HG03442 (cell line): Measurements from ENCODE around the gene DLK1.

Experiments used
- ATAC-seq: cut with Tn5 transposase; IDR thresholded peaks from one replicate; pipeline ENCODE4 v1.9.1; 2021; ENCODE audit warnings: mild to moderate bottlenecking, moderate library complexity; ENCODE audit not compliant: unreplicated experiment

DLK1 gene

DNA sequence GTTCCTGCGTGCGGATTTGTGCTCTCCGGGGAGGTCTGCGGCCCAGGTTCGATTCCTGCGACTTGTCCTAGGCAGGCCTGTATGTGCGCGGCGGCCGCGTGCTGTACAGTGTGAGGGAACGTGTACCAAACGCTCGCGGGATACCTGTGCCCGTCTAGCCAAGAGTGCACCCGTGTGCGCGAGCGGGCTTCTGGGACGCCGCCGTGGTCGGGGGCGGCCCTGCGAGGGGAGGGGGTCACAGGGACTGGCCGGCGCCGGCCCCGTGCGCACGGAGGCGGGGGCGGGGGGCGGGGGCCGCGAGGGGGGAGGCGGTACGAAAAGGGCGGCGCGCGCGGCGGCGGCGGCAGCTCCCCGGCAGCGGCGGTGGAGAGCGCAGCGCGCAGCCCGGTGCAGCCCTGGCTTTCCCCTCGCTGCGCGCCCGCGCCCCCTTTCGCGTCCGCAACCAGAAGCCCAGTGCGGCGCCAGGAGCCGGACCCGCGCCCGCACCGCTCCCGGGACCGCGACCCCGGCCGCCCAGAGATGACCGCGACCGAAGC, at the start of gene DLK1:
TSS of gene DLK1 (plus strand) at position 343 of the 536 bp plus-strand sequence. CDS start at position 520, 177 bp downstream.
- ATAC-seq: no peak

DNA sequence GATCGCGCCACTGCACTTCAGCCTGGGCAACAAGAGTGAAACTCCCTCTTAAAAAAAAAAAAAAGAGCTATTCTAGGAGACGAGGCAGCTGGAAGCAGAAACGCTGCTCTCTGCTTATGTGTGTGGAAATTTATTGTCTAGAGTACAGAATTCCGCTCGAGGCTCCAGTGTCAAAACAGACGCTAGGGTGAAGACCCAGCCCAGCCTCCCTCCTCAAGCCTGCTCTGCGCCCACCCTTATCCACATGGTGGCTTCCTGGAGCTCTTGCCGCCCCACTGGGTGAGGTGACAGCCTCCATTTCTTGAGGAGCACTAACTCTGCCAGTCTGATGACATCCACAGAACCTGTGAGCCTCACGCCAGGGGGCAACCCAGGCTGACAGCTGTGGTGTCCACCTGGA, 49.5 kb upstream of the DLK1 start:
- no peak for ATAC-seq

DNA sequence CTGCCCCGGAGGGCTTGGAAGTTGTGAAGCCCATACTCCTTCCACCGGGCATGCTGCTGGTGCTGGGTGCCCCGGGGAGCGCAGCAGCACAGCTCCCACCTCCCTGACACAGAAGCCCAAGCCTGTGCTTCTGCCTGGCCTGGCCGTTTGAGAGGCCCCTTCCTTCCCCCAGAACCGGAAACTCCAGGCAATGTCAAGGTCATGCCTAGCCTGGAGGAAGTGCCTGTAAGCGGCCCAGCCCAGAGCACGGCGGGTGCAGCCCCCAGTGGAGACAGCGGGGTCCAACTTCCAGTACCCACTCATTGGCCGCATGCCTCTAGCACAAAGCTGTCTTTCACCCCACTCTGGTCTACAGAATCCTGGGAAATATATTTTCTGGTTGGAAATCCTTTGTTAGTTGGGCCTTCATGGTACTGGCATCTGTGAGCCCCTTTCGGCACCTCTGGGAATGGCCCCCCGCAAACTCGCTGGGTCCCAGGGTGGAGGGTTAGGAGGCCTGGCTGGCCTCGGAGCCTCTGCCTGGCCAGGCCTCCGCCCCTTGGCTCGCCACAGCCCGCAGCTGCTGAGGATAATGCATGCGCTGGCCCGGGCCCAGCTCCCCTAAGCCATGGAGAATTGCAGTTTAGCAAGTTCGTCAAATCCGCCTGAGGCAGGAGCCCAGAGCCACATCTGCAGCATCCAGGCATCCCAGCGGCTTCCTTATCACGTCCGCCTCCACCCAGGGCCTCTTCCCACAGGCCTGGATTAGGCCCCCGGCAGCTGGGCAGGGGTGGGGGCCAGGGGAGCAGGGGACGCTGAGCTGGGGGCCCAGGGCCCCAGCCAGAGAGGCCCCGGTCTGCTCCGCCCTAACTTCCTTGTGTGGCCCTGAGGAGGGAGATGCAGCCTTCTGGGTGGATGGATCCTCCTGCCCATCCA, 48.9 kb upstream of the DLK1 start:
- ATAC-seq: no peak

DNA sequence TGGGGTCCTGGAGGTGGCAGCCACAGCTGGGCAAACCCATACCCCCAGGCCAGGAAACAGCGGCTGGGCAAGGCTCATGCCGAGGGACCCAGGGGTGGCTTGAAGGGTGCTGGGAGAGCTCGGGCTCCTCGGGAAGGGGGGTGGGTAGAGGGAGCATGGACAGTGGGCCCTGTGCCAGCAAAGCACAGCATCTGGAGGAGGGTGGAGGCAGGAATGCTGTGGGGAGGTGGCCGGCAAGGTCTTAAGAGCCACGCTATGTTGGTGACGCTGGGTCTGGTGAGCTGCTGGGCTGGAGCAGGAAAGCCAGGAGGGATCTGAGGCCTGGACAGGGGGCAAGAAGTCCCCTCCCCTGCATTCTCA, 48.2 kb upstream of the DLK1 start:
- ATAC-seq: no peak

DNA sequence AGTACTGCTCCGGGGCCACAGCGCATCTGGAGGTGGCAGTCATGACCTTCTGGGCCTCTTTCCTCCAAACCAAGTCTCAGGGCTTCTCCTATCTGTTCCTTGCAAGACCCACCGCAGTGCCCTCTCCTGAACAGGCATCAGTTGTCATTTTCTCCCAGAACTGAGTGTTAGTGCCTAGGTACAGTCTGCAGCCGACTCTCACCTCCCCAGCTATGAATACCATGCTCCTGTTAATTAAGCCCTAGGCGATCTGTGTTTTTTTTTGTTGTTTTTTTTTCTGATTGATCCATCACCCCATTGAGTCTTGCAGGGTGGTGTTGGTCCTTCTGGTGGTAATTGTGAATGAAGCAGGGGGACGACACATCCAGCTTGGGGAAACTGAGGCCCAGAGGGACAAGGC, 47.5 kb upstream of the DLK1 start:
- no peak for ATAC-seq

DNA sequence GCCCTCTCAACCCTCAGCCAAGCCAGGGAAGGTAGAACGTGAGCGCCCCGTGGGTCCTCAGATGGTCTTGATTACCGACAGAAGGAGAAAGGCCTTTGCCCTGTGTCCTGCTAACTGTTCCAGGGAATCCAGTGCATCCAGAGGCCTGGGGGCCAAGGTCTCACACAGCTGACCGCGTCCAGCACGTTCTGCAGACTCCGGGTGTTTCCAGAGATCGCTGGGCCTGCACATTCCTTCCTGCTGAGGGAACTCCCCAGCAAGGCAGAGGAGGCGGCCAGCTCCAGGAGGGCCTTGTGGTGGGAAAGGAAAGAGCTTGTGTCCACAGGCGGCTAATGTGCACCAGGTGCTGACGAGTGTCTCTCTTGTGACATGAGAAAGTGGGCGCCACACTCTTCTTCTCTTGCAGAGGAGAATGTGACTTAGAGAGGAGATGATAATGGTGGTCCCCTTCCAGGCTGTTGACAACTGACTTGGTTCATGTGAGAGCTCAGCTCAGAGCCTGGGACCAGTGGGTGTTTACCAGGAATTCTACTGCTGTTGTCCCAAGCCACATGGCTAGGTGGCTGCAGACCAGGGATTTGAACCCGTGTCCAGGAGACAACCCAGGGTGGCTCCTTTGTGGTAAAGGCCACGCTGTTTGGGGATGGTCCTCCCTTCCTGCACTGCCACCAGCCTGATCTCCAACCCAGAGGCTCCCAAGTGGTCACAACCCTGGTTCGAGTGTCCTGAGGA, 46.8 kb upstream of the DLK1 start:
- ATAC-seq: no peak

DNA sequence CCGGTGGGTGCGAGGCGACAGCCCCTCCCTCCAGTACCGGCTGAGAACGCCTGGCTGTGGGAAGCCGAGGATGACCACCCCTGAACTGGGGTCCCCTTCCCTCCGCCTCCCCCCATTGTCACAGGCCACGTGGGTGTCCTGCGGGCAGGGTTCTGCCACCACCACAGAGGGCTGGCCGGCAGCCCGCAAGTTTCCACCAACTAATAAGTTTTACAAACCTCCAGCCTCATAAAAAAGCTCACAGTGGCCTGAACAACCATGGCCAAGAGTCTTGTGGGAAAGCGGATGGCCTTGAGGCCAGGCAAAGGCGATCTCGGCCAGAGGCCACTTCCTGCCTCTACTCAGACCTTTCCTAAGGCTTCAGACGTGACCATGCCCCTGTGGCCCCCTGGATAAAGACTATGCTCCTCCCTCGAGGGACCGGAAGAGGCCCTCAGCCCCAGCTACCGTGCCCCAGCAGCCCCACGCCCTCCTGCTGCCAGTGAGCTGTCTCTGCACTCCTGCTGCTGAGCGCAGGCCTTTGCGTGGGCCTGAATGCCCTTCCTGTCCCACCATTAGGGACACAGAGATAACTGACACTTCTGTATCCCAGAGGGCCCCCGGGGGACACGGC, 46.1 kb upstream of the DLK1 start:
- no peak for ATAC-seq

DNA sequence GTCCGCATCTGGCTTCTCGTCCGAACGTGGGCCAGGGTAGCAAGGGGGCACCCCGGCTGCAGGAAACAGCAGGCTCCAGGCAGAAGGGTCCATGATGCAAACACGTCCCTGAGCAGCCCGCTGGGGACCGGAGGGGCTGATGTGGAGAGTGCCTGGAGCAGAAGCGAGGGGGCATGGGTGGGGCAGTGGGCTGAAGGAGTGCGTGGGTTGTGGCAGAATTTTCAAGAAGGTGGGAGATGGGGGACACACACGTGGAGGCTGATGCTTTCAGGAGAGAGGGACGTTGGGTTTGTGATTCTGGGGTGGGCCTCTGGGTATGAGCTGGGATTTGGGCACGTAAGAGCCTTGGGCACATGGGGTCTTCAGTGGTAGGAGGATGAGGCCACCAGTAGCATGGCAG, 45.6 kb upstream of the DLK1 start:
- no peak for ATAC-seq

DNA sequence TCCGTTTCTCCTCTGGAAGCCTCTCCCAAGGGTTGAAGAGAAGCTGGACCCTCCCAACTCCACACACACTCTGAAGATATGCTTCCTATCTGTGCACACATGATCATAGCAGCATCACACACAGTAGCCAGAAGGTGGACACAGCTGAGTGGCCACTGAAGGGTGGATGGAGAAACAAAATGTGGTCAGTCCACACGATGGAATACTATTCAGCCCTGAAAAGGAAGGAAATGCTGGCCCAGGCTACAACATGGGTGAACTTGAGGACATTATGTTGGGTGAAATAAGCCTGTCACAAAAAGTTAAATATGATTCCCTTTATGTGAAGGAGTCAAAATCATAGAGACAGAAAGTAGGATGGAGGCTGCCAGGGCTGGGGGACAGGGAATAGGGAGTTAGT, 43.9 kb upstream of the DLK1 start:
- no peak for ATAC-seq

DNA sequence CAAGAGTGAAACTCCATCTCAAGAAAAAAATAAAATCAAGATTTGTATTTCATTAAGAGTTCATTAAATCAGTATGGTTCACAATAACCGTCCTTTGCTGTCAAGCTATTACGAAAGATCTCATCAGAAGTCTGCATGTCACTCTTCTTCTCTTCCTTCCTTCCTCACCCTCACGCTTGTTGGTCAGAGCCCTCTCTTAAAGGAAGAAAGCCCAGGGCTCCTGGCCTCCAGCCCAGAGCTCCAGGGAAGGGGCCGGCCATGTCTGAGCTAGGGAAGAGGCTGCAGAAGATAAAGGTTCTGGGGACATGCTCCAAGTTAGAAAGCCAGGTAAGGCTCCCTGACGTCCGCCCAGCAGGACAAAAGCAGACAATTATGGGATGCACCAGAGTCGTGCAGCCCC, 43.1 kb upstream of the DLK1 start:
- no peak for ATAC-seq

DNA sequence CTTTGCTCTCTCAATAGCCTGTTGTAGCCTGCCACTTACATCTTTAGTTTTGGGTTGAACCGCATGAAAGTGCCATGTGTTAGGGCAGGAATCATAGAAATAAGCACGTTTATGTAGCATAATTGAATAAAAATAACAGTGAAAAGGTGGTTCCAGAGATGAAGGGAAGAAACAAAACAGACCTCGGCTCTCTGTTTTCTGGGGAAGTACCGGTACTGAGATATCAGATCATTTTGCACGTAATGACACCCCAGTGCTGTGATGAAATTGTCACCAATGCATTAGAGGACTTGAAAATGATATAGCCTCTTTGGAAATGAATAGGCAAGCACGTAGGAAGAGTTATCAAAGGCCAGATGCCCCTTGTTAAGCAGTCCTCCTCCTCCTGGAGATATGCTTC, 42.5 kb upstream of the DLK1 start:
- no peak for ATAC-seq

DNA sequence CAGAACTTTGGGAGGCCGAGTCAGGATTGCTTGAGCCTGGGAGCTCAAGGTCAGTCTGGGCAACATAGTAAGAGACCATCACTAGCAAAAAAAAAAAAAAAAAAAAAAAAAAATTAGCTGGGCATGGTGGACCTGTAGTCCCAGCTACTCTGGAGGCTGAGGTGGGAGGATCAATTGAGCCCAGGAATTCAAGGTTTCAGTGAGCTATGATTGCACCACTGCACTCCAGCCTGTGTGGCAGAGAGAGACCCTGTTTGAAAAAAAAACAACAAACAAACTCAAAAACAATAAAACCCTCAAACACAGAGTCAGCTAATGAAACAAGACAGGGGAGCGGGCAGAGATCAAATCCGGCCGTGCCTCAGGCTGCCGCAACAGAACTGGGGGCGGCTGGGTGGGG, 41.7 kb upstream of the DLK1 start:
- no peak for ATAC-seq

DNA sequence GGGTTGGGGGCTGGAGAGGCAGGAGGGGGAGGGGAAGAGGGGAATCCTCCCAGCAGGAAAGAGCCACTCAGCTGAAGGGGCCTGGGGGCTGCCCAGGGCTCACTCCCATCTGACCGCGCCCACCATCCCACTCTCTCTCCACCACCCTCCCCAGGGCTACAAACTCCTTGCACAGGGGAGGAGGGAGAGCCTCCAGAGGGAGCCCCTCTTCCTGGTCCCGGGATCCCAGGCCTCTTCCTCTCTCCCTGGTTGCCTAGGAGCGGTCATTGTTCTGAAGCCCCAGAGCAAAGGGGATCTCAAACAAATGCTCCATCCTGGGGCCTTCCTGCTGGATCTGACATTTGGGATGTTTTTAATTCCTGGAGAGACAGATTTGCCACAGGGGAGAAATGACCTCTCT, 39.8 kb upstream of the DLK1 start:
- ATAC-seq: no peak

DNA sequence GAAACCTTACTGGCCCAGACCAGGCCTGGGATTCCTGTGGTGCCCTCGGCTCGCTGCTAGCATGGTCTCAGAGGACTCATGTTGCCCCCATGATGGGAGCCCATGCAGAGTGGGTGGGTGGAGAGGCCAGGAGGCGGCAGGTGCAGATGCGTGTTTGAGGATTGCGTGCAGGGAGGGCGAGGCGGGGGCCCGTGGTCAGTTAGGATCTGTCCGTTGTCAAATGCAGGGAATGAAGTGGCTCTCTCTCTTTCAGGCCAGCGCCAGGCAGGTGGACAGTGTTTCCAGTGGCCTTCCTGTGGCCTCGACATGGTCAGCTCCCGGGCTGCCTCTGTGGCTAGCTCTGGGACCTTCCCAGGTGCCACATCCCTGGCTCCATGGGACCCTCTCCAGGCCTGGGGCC, 39.3 kb upstream of the DLK1 start:
- no peak for ATAC-seq

DNA sequence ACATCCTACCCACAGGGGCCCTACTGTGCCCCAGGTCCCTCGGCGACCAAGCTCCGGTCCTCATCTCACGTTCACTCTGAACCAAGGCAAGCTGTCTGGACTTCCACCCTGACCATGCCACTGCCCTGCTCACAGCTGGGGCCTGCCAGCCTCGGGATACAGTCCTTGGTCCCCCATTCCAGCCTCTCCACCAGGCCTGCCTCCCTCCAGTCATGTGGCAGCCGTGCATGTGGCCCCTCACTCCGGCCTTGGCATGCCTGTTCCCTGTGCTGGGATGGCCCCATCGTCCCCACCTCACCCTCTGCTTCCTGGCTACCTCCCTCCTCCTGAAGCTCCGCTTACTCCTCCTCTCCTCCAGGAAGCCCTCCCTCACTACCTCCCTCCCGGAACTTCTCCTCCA, 38.6 kb upstream of the DLK1 start:
- ATAC-seq: no peak

DNA sequence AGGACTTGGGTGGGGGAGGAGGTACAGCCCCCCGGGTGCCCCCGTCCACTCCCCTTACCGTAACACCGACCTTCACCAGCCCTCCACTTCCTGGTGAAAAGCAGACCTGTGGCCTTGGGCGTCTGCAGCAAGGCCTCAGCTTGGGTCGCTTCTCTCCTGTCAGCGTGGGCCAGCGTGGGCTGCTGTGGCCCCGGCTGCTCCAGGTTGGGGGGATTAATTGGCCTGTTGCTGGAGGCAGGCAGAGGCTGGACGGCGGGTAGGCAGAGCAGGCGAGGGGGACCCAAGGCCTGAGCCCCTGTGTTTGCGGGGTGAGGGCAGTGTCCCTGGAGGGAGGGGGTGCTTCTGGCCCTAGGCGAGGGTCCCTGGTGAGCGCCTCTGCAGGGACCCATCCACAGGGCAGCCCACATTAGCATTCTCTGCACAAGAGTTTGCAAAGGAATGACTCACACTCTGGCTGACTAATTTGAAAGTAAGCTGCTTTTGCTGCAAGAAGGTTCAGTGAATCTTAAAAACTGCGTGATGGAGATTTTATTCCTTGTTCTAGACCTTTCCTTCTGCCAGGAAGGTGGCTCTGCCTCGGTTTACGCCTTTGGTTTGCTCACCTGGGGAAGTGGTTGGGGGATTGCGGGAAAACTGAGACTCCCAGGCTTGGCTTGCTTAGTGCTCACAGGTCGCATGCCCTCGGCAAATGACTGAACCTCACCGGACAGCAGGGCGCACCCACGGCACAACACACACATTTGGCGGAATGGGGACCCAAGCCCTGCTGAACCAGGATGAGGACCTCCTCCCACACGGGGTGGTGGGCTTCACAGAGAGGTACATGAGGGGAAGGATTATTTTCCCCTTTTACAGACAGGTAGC, 37.9 kb upstream of the DLK1 start:
- ATAC-seq: no peak

DNA sequence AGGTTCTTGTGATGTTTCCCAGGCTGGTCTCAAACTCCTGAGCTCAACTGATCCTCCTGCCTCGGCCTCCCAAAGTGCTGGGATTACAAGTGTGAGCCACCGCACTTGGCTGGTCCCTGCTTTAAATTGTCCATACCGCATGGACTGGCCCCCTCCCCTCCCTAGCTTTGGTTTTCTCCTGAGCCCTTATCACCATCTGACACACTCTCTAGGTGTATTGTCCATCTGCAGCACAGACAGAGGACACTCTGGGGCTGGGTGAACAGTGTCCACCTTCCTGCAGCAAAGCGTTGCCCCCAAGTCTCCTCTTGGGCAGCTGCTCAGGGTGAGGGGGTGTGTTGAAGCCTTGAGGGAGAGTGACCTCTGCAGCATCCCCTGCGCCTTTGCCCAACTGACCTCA, 36.0 kb upstream of the DLK1 start:
- no peak for ATAC-seq

DNA sequence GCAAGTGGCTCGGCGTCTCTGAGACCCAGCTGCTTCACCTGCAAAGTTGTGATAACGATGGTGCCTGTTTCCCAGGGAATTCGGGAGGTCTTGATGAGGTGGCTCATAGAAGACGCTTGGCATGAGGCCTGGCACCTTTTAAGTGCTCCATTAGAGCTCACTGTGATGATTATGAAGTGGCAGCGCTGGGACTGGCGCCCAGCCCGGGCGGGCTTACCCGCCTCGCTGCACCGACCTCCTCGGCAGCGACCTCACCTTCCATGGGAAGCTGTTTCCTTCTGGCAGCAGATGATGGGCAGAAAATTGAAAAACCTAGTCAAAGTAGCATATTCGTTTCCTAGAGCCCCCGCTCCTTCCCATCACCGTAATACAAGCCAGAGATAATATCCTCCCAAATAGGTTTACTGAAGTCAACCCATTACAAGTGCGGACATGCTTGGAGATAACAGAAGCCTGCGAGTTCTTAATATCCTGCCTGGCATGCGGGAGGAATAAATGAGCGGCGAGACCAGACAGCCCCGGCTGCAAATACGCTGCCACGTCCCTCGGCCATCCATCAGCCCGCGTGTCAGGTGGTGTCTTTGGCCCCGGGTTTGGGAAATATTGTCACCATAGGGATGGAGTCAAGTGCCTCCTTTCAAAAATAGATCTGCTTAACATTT, 35.2 kb upstream of the DLK1 start:
- no peak for ATAC-seq

DNA sequence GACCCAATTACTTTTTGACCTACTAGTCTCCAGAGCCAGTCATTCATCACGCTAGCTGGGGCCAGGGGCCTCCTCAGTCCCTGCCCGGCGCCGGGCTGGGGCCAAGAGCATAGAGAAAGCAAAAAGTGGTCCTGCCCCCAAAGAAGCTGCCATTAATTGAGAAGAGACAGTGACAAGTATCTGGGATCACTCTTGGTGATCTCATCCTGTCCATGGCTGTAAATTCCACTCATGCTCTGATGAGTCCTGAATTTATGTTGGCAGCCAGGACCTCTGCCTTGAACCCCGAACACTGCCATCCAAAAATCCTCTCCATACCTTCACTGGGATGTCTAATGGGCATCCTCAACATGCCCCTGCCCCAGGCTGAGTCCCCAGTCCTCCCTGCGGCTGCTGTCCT, 34.4 kb upstream of the DLK1 start:
- ATAC-seq: no peak

DNA sequence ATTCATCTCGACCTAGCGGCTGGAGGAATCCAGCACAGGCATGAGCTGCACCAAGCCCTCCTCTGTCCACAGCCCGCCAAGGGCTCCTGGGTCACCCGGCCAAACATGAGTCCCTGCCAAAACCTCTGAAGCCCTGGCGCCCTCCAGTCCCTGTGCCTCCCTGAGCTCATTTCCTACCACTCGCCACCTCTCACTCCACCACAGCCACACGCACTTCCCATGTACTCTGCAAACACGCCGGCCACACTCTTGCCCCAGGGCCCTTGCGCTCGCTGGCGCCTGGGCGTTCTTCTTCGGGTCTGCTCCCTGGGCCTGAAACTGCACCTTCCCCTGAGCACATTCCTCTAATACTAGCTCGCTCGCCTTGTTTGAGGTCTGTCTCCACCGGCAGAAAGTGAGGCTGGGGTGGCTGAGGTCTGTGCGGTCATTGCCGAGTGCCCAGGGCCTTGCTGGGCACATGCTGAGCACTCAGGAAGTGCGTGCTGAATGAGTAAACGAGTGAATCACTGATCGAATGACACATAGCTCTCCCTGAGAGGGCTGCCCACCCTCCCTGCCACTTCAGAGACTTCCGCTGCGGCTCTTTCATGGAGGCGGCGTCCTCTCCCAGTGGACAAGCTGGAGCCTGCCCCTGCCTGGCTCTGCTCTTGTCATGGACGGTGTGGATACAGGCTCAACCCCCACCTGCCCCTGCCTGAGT, 33.7 kb upstream of the DLK1 start:
- no peak for ATAC-seq
